Right lobe of liver (tissue), 6 donors: ENCODE measurements around the gene CXCR1. TPM values are rescaled to one million over a fixed set of nuclear protein-coding genes. Genes with fewer than 3 reads are reported as not detected.
A peak's percentile ranks its signal among the peaks of the same experiment; 100 is the strongest.

Experiments
- ATAC-seq, 4 donors: fragments of 200-7000 bp; cut with Tn5 transposase; one replicate each; pipeline ENCODE4 v1.9.1; 2020; ENCODE audit warnings: mild to moderate bottlenecking in 4 of 4, moderate library complexity in 4 of 4
- DNase-seq, 3 donors: peaks; one replicate each; pipeline ENCODE4 v3.0.0-alpha.2; 2020
- H3K27ac ChIP-seq, 3 donors: fragments of 200-600 bp; one replicate each; pipeline ENCODE4 v1.8.0; 2022
- H3K27me3 ChIP-seq, 2 donors: fragments of 200-600 bp; one replicate each; pipeline ENCODE4 v1.8.0; 2022
- H3K36me3 ChIP-seq, 4 donors: fragments of 200-600 bp; sonication (generic) in 1 of 4; one replicate each; pipeline versions ENCODE4 v1.5.1 to v1.8.0; 2017 to 2022; ENCODE audit warnings: control low read depth in 1 of 4
- H3K4me1 ChIP-seq, 4 donors: fragments of 200-600 bp; sonication (generic) in 1 of 4; one replicate each; pipeline versions ENCODE4 v1.5.1 to v1.8.0; 2017 to 2022; ENCODE audit warnings: control low read depth in 1 of 4
- H3K4me3 ChIP-seq, 3 donors: fragments of 200-600 bp; one replicate each; pipeline ENCODE4 v1.8.0; 2022
- H3K9me3 ChIP-seq, 4 donors: fragments of 200-600 bp; sonication (generic) in 1 of 4; one replicate each; pipeline versions ENCODE4 v1.5.1 to v1.8.0; 2017 to 2022; ENCODE audit warnings: control low read depth in 1 of 4
- CTCF ChIP-seq, 4 donors: fragments of 200-600 bp in 3 of 4; fragments of 450-650 bp in 1 of 4; IDR thresholded peaks; one replicate each; pipeline versions ENCODE4 v1.5.1 to v1.8.0; 2016 to 2022; ENCODE audit warnings: antibody characterized with exemption in 4 of 4, mild to moderate bottlenecking in 2 of 4
- POLR2A ChIP-seq: fragments of 450-650 bp; IDR thresholded peaks from one replicate; pipeline ENCODE4 v1.6.1; 2017; ENCODE audit warnings: antibody characterized with exemption, mild to moderate bottlenecking
- WGBS: methylation state at CpG from one replicate; pipeline ENCODE4 v1.1.6; 2018; ENCODE audit warnings: low coverage, low lambda C conversion rate; ENCODE audit not compliant: insufficient coverage; ENCODE audit errors: missing lambda C conversion rate; 5-methylcytosine and 5-hydroxymethylcytosine counted together
- intact Hi-C, 2 donors: fragments of 100-400 bp; cut with DNase I; formaldehyde crosslinking; loops; one replicate each; pipeline versions ENCODE4 v1.11.2 to v1.14.1; 2022
- total RNA-seq, 6 experiments: library from RNA; depleted of rRNA in 2 of 6; stranded (reverse); fragments of >200 nt in 2 of 6; fragmentation: NEBNext Ultra II Directional in 3 of 6; extraction: Animal tissue kit (Norgen Biotek cat#: 25700) in 3 of 6; gene quantifications; one replicate each; pipeline versions ENCODE4 v1.1.0 to v1.2.4, GENCODE V29; 2016 to 2023
- donor health status: DM: no; HTN: yes; CAD: no.
- donor health status: DM: no; HTN: no; CAD: no.
- donor health status: DM: no; HTN: no; CAD: no.
- donor health status: DM: no; HTN: yes; CAD: no.
- donor health status: DM: no; HTN: yes; CAD: no.

Gene CXCR1
- total RNA-seq, 6 experiments from 2014 or later = 0.40 to 1.6 (median 0.74) TPM

- no peak for DNase-seq
- H3K4me1 ChIP-seq = no peaks in the 10 kb centered on the region
- WGBS = 45% methylated on average over 5 of the region's 5 CpGs
- no peaks in the 10 kb centered on the region for H3K27me3 ChIP-seq
- no peaks in the 10 kb centered on the region for H3K36me3 ChIP-seq
- intact Hi-C loops = no loop called here
- no peaks in the 10 kb centered on the region for H3K9me3 ChIP-seq
- no peak for TF ChIP-seq CTCF (IDR thresholded peaks at IDR 0.05)
- no peak for TF ChIP-seq POLR2A
- ATAC-seq = no peak
- H3K4me3 ChIP-seq = no peak overlapping the region
- H3K27ac ChIP-seq = no peak overlapping the region
Observed at GRCh38 chr2:218149098-218149497, 17.7 kb downstream of the CXCR1 start.

- no peak for DNase-seq
- TF ChIP-seq POLR2A = no peak
- no peak for TF ChIP-seq CTCF (IDR thresholded peaks at IDR 0.05)
- H3K9me3 ChIP-seq = no peaks in the 10 kb centered on the region
- no peak for ATAC-seq
- H3K4me3 ChIP-seq = no peak overlapping the region
- no peaks in the 10 kb centered on the region for H3K27me3 ChIP-seq
- H3K4me1 ChIP-seq = no peaks in the 10 kb centered on the region
- intact Hi-C loops = no loop called here
- no peak overlapping the region for H3K27ac ChIP-seq
- H3K36me3 ChIP-seq = no peaks in the 10 kb centered on the region
Observed at GRCh38 chr2:218146056-218146455, 20.7 kb downstream of the CXCR1 start.

- no peaks in the 10 kb centered on the region for H3K36me3 ChIP-seq
- no peak for TF ChIP-seq CTCF (IDR thresholded peaks at IDR 0.05)
- H3K4me3 ChIP-seq = no peak overlapping the region
- DNase-seq (peak in 2 of 3 donors; percentile 54 to 63), ATAC-seq (peak; percentile 32 to 49 (median 37))
- 40% methylated on average over 3 of the region's 3 CpGs for WGBS
- intact Hi-C loops = no loop called here
- H3K4me1 ChIP-seq = no peaks in the 10 kb centered on the region
- no peak overlapping the region for H3K27ac ChIP-seq
- H3K9me3 ChIP-seq = no peaks in the 10 kb centered on the region
- no peaks in the 10 kb centered on the region for H3K27me3 ChIP-seq
Observed at GRCh38 chr2:218145124-218145523, 21.6 kb downstream of the CXCR1 start.

GRCh38 chr2:218138047-218138446, 28.7 kb downstream of the CXCR1 start:
- H3K4me1 ChIP-seq = no peaks in the 10 kb centered on the region
- no peak overlapping the region for H3K27ac ChIP-seq
- 37% methylated on average over 3 of the region's 4 CpGs for WGBS
- TF ChIP-seq POLR2A = no peak
- TF ChIP-seq CTCF (IDR thresholded peaks at IDR 0.05) = no peak
- no peaks in the 10 kb centered on the region for H3K27me3 ChIP-seq
- DNase-seq (no peak), ATAC-seq (no peak)
- no peaks in the 10 kb centered on the region for H3K9me3 ChIP-seq
- no peaks in the 10 kb centered on the region for H3K36me3 ChIP-seq
- intact Hi-C loops = no loop called here
- H3K4me3 ChIP-seq = no peak overlapping the region

GRCh38 chr2:218137514-218137913, 29.2 kb downstream of the CXCR1 start:
- intact Hi-C loops = no loop called here
- 31% methylated on average over 2 of the region's 3 CpGs for WGBS
- H3K27ac ChIP-seq = no peak overlapping the region
- H3K27me3 ChIP-seq = no peaks in the 10 kb centered on the region
- DNase-seq (no peak), ATAC-seq (peak in 1 of 4 donors; percentile 26)
- no peaks in the 10 kb centered on the region for H3K4me1 ChIP-seq
- no peak for TF ChIP-seq CTCF (IDR thresholded peaks at IDR 0.05)
- no peak for TF ChIP-seq POLR2A
- no peak overlapping the region for H3K4me3 ChIP-seq
- no peaks in the 10 kb centered on the region for H3K36me3 ChIP-seq
- H3K9me3 ChIP-seq = no peaks in the 10 kb centered on the region
